ENCODE measurements around the gene HOGA1.

HOGA1 gene

DNA sequence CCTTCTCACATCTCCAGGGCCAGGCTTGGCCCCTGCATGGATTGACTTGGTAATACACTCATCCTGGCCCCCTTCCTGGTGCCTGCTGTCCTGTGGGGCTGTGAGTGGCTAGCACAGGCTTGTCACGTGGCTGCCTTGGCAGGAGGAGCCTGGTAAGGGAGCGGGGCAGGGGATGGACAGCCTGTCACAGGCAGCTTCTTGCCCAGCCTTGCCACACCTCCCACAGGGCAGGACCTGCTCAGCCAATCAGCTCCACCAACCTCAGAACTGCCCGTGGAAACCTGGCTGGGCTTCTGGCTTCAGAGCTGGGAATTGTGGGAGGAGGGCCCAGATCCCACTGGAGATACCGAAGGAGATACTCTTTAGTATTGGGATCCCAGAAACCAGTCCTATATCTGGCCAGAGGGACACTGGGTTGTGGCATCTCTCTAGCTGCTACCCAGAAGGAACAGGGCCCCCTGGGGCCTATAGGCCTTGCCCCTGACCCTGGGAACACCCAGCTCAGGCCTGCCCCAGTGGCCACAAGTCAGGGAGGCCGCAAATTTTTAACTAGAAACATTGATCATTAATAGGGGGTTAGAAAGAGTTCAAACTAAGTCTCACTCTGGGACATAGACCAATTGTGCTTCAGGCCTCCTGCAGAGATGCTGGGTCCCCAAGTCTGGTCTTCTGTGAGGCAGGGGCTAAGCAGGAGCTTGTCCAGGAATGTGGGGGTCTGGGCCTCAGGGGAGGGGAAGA is at the start of gene HOGA1:
HOGA1 (plus strand) TSS at position 330 of the 738 bp plus-strand sequence; CDS start at position 645, 315 bp downstream.
- TF ChIP-seq, protein P1, sequence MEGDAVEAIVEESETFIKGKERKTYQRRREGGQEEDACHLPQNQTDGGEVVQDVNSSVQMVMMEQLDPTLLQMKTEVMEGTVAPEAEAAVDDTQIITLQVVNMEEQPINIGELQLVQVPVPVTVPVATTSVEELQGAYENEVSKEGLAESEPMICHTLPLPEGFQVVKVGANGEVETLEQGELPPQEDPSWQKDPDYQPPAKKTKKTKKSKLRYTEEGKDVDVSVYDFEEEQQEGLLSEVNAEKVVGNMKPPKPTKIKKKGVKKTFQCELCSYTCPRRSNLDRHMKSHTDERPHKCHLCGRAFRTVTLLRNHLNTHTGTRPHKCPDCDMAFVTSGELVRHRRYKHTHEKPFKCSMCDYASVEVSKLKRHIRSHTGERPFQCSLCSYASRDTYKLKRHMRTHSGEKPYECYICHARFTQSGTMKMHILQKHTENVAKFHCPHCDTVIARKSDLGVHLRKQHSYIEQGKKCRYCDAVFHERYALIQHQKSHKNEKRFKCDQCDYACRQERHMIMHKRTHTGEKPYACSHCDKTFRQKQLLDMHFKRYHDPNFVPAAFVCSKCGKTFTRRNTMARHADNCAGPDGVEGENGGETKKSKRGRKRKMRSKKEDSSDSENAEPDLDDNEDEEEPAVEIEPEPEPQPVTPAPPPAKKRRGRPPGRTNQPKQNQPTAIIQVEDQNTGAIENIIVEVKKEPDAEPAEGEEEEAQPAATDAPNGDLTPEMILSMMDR (IDR thresholded peaks at IDR 0.05; ENCODE audit: low read depth, low read length) = no peak
- DNase-seq (ENCODE audit: extremely low read depth, low read depth) = no peak

DNA sequence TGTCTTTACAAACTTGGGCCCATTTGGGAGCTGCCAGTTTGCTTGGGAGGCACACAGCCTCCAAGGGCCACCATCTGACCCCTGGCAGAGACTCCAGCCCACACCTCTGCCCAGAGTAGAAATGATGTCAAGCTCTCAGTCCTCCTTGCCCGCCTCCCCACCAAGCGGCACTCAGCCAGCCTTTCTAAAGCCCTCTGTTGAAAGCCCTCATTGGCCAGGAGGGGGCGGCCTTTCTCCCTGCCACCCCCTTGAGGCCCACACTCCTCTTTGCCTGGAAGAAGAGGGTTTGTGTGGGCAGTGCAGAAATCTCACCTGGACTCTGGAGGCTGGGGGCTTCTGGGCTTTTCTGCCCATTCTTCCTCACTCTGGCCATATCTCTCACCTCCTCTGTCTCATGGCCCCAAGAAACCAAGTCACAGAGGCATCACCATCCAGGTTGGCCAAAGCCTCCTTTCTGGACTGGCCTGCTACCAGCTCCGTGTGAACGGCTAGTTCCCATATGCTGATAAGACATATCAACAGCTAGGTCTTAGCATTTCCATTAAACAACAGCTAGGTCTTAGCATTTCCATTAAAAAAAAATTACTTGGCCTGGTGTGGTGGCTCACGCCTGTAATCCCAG is 49.3 kb upstream of the HOGA1 start:
- TF ChIP-seq, protein P1 (IDR thresholded peaks at IDR 0.05; ENCODE audit: low read depth, low read length) = peak; percentile 40
- no peak for DNase-seq (ENCODE audit: extremely low read depth, low read depth)

DNA sequence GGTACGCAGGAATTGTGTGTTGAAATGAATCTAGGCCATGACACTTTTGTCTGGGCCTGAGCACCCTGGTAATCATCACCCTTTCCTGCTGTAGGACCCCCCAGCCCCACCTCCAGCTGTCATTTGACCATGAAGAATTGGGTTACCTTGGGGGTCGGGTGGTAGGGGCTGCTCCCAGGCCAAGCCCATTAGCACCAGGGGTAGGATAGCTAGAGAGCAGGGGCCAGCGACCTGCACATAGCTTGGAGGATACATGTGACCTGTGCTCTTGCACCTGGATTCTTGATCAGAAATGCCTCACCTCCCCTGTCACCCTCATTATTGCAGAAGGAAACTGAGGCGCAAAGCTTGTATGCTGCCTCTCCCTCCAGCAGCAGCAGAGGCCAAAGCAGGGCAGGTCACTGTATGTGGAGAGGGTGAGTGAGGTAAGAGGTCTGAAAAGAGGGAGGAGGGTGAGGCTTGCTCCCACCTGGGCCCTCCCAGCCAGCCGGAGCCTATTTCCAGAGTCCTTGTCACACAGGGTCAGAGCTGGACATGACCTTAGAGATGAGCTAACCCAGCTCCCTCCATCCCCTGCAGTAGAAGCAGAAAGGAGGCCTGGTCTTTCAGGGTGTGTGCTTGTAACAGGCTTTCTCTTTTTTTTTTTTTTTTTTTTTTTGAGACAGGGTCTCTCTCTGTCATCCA is 46.9 kb upstream of the HOGA1 start:
- no peak for DNase-seq (ENCODE audit: extremely low read depth, low read depth)
- TF ChIP-seq, protein P1 (IDR thresholded peaks at IDR 0.05; ENCODE audit: low read depth, low read length) = no peak

DNA sequence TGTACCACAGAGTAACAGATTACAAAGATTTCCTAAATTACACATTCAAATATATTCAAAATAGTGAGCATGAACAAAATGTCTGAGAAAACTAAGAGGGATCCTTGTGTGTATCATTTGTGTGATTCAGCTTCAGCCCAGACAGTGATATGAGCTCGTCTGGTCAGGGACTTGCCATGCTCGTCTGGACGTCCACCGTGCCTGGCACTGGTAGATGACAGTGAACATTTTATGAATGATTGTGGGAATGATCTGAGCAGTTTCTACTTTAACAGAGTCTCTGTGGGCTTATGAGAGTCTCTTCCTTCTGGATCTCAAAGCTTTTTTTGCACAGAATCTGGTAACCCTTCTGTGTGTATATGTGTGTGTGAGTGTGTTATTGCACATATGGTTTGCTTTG is 45.8 kb upstream of the HOGA1 start:
- DNase-seq (ENCODE audit: extremely low read depth, low read depth) = no peak
- TF ChIP-seq, protein P1 (IDR thresholded peaks at IDR 0.05; ENCODE audit: low read depth, low read length) = no peak

DNA sequence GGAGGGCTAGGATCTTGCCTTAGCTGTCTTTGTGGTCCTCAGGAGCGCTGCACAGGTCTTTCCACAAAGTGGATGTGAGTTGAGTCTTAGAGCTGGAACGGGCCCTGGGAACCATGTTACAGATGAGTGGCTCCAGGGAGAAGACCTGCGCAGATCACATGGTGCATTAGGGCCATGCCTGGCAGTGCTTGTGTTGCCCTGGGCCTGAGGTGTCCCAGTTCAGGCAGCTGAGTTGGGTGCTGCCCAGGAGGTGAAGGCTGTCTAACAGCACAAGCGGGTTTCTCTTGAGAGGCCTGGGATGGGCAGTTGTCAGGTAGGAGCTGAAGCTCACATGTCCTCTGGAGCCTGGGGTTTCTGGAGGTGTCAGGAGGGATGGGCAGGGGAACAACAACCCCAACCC is 45.4 kb upstream of the HOGA1 start:
- DNase-seq (ENCODE audit: extremely low read depth, low read depth) = no peak
- TF ChIP-seq, protein P1 (IDR thresholded peaks at IDR 0.05; ENCODE audit: low read depth, low read length) = no peak

DNA sequence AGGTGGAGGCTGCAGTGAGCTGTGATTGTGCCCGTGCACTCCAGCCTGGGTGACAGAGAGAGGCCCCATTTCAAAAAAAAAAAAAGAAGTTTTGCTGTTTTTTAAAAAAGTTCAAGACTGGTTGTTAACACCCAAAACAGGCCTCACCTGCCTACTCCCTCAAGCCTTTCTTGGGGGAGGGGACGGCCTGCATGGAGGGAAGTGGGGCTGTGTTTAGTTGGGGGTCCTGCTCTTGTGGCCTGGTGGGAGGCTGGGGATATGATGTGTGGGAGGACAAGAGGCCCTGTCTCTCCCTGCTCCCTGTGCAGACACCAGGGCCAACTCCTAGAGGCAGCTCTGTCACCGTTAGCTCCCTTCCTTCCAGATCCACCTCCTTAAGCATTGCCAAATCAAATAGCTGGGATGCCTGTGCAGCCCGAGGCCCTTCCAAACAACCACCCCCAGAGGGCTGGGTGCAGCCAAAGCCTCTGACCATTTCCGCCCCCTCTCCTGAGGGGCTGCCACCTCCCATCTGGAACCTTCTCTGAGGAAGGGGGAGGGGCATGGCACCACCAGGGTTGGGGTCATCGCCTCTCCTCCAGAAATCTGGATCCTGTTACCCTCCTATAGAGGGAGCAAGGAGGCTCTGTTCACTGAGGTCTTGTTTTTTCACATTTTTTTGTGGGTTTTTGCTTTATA is 44.5 kb upstream of the HOGA1 start:
- DNase-seq (ENCODE audit: extremely low read depth, low read depth) = peak; percentile 71
- TF ChIP-seq, protein P1 (IDR thresholded peaks at IDR 0.05; ENCODE audit: low read depth, low read length) = peak; percentile 45
